GM18498 (cell line): ENCODE results near the gene GHRL.
A peak's percentile ranks its signal among the peaks of the same experiment; 100 is the strongest.

Experiments
- ATAC-seq: cut with Tn5 transposase; IDR thresholded peaks from one replicate; pipeline ENCODE4 v1.9.1; 2021; ENCODE audit warnings: mild to moderate bottlenecking, moderate library complexity; ENCODE audit not compliant: unreplicated experiment

GHRL gene

GRCh38 chr3:10292505-10293419, at the start of gene GHRL:
TSS of gene GHRL (minus strand) at chr3:10292947. CDS start at chr3:10290180, 2,767 bp downstream.
- ATAC-seq = peak; percentile 73

GRCh38 chr3:10341901-10342398, 49.2 kb upstream of the GHRL start:
- no peak for ATAC-seq

GRCh38 chr3:10340476-10340875, 47.7 kb upstream of the GHRL start:
- no peak for ATAC-seq

GRCh38 chr3:10340046-10340445, 47.3 kb upstream of the GHRL start:
- no peak for ATAC-seq

GRCh38 chr3:10339376-10339955, 46.7 kb upstream of the GHRL start:
- no peak for ATAC-seq

- no peak for ATAC-seq
These were observed 46.0 kb upstream of the GHRL start for GRCh38 chr3:10338591-10339353.

GRCh38 chr3:10338164-10338470, 45.4 kb upstream of the GHRL start:
- ATAC-seq = no peak

- ATAC-seq = no peak
These were observed 44.8 kb upstream of the GHRL start for GRCh38 chr3:10337323-10338163.

GRCh38 chr3:10336761-10337160, 44.0 kb upstream of the GHRL start:
- no peak for ATAC-seq

GRCh38 chr3:10335871-10336622, 43.3 kb upstream of the GHRL start:
- ATAC-seq = no peak

- no peak for ATAC-seq
These were observed 42.5 kb upstream of the GHRL start for GRCh38 chr3:10335190-10335738.

GRCh38 chr3:10334459-10334858, 41.7 kb upstream of the GHRL start:
- no peak for ATAC-seq

GRCh38 chr3:10334042-10334441, 41.3 kb upstream of the GHRL start:
- ATAC-seq = no peak

- ATAC-seq = no peak
These were observed 40.6 kb upstream of the GHRL start for GRCh38 chr3:10333349-10333650.

- ATAC-seq = no peak
These were observed 40.0 kb upstream of the GHRL start for GRCh38 chr3:10332481-10333348.

GRCh38 chr3:10331320-10331719, 38.6 kb upstream of the GHRL start:
- ATAC-seq = no peak

- no peak for ATAC-seq
These were observed 37.6 kb upstream of the GHRL start for GRCh38 chr3:10330319-10330718.

GRCh38 chr3:10329495-10330015, 36.8 kb upstream of the GHRL start:
- ATAC-seq = no peak
